ENCODE results near the gene ALKBH3. TPM values are rescaled to one million over a fixed set of nuclear protein-coding genes. Genes with fewer than 3 reads are reported as not detected.

Gene ALKBH3
- total and polyA plus RNA-seq, 2 of the 13 experiments (the other 11 are each of a cell fraction or from before 2014, with no cell fraction given), result 17.8 to 36.1 TPM

GRCh38 chr11:43880640-43881159, at the start of gene ALKBH3 (continued):
- TF ChIP-seq ATRX (CRISPR knock-in tag; IDR thresholded peaks at IDR 0.05; ENCODE audit: borderline replicate concordance) (no peak), ZFP91 (CRISPR knock-in tag; IDR thresholded peaks at IDR 0.05; ENCODE audit: borderline replicate concordance) (peak; percentile 96), CCDC6 (CRISPR knock-in tag; IDR thresholded peaks at IDR 0.05) (peak; percentile 91), ZNF10 (CRISPR knock-in tag; IDR thresholded peaks at IDR 0.05; ENCODE audit: borderline replicate concordance, low read depth) (no peak), SIX4 (CRISPR knock-in tag; IDR thresholded peaks at IDR 0.05) (peak; percentile 47; the same call in 1 of the 2 replicates), KLF11 (CRISPR knock-in tag; IDR thresholded peaks at IDR 0.05) (peak; percentile 94; the same call in 1 of the 2 replicates), SP4 (CRISPR knock-in tag; IDR thresholded peaks at IDR 0.05) (peak; percentile 75), ZBTB26 (CRISPR knock-in tag; IDR thresholded peaks at IDR 0.05; ENCODE audit: borderline replicate concordance) (peak; percentile 51; the same call in 1 of the 2 replicates), ZNF574 (CRISPR knock-in tag; IDR thresholded peaks at IDR 0.05) (peak; percentile 95), HMG20B (CRISPR knock-in tag; conservative IDR thresholded peaks at IDR 0.05) (peak; percentile 80), RFX5 (IDR thresholded peaks at IDR 0.05; ENCODE audit: low read depth, low read length) (peak; percentile 40; the same call in 1 of the 2 replicates), AKNA (CRISPR knock-in tag; IDR thresholded peaks at IDR 0.05; ENCODE audit: borderline replicate concordance) (no peak), ZNF317 (CRISPR knock-in tag; IDR thresholded peaks at IDR 0.05) (no peak; the same call in 1 of the 2 replicates), ZNF33B (CRISPR knock-in tag; IDR thresholded peaks at IDR 0.05) (peak; percentile 86; the same call in 1 of the 2 replicates), SP1 (IDR thresholded peaks at IDR 0.05) (no peak), SP1 (CRISPR knock-in tag; IDR thresholded peaks at IDR 0.05) (peak; percentile 78), LBX2 (CRISPR knock-in tag; IDR thresholded peaks at IDR 0.05; ENCODE audit: borderline replicate concordance) (no peak), GATAD2A (CRISPR knock-in tag; IDR thresholded peaks at IDR 0.05) (peak; percentile 54), ZNF225 (CRISPR knock-in tag; IDR thresholded peaks at IDR 0.05) (0 out of 2 replicates have a peak, but pooled peaks have one; percentile 89), KDM2A (CRISPR knock-in tag; IDR thresholded peaks at IDR 0.05; ENCODE audit: borderline replicate concordance, low read depth) (peak; percentile 96)
